ENCODE measurements around the gene GPC1.

The GPC1 gene

GRCh38 chr2:240457223-240458043 lies 22.0 kb downstream of the GPC1 start:
- DNase-seq (ENCODE audit: low read depth): no peak

GRCh38 chr2:240458044-240458899 lies 22.8 kb downstream of the GPC1 start:
- no peak for DNase-seq (ENCODE audit: low read depth)

- DNase-seq (ENCODE audit: low read depth): no peak
These were observed 23.5 kb downstream of the GPC1 start for GRCh38 chr2:240458900-240459391.

GRCh38 chr2:240459401-240460252 lies 24.2 kb downstream of the GPC1 start:
- no peak for DNase-seq (ENCODE audit: low read depth)

GRCh38 chr2:240460253-240460711 lies 24.8 kb downstream of the GPC1 start:
- no peak for DNase-seq (ENCODE audit: low read depth)

- DNase-seq (ENCODE audit: low read depth): no peak
These were observed 25.4 kb downstream of the GPC1 start for GRCh38 chr2:240460781-240461431.

GRCh38 chr2:240461471-240462072 lies 26.1 kb downstream of the GPC1 start:
- DNase-seq (ENCODE audit: low read depth): no peak

GRCh38 chr2:240462073-240462706 lies 26.7 kb downstream of the GPC1 start:
- no peak for DNase-seq (ENCODE audit: low read depth)

- DNase-seq (ENCODE audit: low read depth): no peak
These were observed 27.3 kb downstream of the GPC1 start for GRCh38 chr2:240462707-240463273.

GRCh38 chr2:240463274-240463865 lies 27.9 kb downstream of the GPC1 start:
- no peak for DNase-seq (ENCODE audit: low read depth)

GRCh38 chr2:240463866-240464481 lies 28.5 kb downstream of the GPC1 start:
- no peak for DNase-seq (ENCODE audit: low read depth)

GRCh38 chr2:240464514-240465241 lies 29.2 kb downstream of the GPC1 start:
- no peak for DNase-seq (ENCODE audit: low read depth)

GRCh38 chr2:240465268-240465764 lies 29.9 kb downstream of the GPC1 start:
- DNase-seq (ENCODE audit: low read depth): no peak

GRCh38 chr2:240465765-240466578 lies 30.5 kb downstream of the GPC1 start:
- DNase-seq (ENCODE audit: low read depth): no peak

- no peak for DNase-seq (ENCODE audit: low read depth)
These were observed 31.2 kb downstream of the GPC1 start for GRCh38 chr2:240466579-240467148.

- no peak for DNase-seq (ENCODE audit: low read depth)
These were observed 31.7 kb downstream of the GPC1 start for GRCh38 chr2:240467149-240467642.
